HG03025 (cell line): ENCODE results near the gene AUTS2.

Source experiments
- ATAC-seq: cut with Tn5 transposase; IDR thresholded peaks from one replicate; pipeline ENCODE4 v1.9.1; 2021; ENCODE audit warnings: mild to moderate bottlenecking, moderate library complexity; ENCODE audit not compliant: unreplicated experiment, low FRiP score

The AUTS2 gene

GRCh38 chr7:69912141-69912540, 313.9 kb downstream of the AUTS2 start:
- no peak for ATAC-seq

- no peak for ATAC-seq
Measured at GRCh38 chr7:69912846-69913245, 314.6 kb downstream of the AUTS2 start.

DNA sequence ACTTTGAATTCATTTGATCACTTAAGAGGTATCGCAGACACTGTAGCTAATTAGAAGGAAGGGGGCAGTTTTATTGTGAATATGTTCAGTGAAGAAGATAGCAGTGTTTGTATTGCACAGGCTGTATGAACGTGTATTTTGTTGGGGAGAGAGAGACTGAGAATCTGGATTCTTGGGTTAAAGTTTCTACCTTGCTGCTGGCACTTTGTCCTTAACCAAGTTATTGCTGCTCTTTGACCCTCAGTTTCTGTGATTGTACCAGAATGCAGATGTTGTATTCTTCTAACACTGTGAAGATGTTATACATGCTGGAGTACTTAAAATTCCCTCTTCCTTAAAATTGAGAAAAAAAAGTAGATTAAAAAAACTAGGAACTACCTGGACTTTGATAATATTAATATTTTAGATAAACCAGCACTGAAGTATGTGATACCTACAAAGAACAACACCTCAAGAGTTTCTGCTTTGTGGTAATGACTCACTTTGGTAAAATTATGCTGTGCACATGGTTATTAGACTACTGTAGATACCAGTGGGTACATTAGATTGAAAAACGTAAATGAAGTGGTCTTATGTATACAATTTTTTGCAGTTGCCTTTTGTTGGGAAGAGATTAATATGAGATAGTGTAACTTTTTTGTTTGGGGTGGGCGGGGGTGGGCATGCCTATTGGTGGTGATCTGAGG, 321.3 kb downstream of the AUTS2 start:
- ATAC-seq: no peak

GRCh38 chr7:69920797-69921196, 322.5 kb downstream of the AUTS2 start:
- ATAC-seq: no peak

DNA sequence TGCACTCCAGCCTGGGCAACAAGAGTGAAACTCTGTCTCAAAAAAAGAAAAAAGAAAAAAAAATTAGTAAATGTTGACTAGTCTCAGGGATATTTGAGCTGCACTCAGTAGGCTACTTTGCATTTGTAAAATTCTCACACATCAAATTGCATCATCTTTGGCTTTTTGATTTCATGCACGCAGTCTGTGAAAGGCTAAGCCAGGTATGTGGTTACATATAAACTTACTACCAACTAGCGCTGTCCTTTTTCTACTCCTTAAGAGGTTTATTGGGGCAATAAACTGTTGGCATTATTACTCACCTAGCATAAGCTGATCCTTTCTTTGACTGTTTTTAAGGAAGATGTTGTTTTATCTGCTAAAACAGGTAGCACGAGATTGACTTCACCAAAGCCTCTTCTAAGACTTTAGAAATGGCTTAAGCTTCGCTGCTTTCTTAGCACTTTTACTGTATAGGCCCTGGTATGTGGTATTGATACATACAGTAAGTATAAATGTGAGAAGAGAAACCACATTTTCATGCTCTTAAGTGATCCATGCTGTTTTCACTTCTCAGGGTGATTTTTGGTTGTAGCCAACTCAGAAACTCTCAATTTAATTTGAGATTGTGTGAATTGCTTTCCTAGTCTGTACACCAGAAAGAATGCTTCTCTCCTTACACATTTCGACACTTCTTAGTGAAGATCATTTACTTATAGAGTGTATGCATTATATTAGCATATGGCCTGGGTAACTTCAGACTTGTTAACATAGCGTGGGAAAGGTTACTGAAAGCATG, 323.9 kb downstream of the AUTS2 start:
- no peak for ATAC-seq

DNA sequence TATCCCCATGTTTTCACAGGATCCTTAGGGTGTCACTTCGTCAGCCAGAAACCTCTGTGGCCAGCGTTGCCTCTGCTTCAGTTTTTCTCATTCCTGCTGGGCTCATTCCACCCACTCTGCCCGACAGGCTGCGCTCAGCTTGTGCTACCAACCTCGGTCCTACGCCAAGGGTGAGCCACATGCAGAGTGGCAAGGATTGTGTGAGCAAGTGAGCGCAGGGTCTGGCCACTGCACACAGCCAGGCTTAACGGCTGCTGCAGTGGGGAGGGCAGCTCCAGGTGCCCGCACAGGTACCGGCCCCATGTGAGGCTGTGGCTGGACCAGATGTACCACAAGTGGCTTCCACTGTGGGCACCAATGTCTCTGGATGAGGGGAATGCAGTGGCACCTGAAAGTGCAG, 329.2 kb downstream of the AUTS2 start:
- ATAC-seq: no peak

GRCh38 chr7:69928621-69929020, 330.3 kb downstream of the AUTS2 start:
- ATAC-seq: no peak

- ATAC-seq: no peak
Measured at GRCh38 chr7:69929622-69930021, 331.3 kb downstream of the AUTS2 start.

DNA sequence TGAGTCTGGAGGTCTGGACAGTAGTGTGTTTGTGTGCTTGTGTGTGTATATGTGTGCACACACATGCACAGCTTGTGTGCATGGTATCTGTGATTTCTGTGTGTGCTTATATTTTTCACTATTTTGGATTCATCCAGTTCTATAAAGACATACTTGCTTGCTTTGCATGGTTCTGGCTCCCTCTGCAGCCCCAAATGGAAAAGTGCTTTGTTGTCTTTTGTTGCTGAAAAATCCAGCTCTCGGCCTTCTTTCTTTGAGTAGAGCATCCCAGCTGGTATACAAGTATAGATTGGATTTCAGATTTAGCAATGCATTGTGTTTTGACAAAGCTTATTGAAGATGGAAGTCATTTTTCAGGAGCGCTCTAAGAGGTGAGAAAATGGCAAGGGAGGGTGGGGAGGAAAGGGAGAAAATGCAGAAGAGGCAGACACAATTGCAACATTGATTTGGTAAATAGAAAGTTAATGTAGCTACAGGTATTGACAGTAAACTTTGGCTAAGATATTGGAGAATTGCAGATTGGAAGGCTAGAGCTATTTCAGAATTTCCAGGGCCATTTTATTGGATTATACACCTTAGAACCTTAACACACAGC, 333.9 kb downstream of the AUTS2 start:
- no peak for ATAC-seq

- no peak for ATAC-seq
Measured at GRCh38 chr7:69934144-69934903, 336.0 kb downstream of the AUTS2 start.

DNA sequence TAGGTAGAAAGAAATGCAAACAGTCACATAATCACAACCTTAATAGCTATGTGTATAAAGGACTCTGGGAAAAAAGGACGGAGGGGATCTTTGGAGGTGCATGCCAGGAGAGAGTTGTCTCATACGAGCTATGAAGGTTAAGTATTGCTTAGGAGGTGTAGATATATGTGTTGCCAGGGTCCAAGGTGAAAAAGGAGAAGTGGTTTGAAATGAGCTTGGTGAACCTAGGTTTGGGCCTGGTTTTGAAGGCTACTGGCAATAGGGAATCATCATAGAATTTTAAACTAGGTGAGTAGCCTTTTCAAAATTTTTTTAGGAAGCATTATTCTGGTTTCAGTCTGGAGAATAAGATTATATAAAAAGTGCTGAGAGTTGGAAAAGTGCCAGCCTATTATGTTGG, 336.8 kb downstream of the AUTS2 start:
- ATAC-seq: no peak

DNA sequence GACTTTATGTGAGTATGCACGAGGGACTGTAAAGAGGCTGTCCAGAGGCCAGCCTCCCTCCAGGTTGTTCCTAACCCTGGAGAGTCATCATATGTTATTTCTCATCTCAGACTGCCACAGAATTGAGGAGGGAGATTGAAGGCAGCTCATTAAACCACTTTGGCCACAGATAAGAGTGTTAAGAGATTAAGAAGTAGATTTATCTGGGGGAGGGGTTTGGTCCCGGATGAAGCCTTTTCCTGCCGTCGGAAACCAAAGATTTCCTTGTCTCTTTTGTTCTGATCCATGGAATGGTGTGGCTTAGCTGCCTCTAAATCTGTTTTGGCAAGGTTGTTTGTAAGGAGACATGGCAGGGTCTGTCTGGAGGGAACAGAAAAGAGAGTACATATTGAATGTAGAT, 338.8 kb downstream of the AUTS2 start:
- ATAC-seq: no peak

GRCh38 chr7:69939317-69939716, 341.0 kb downstream of the AUTS2 start:
- ATAC-seq: no peak

GRCh38 chr7:69941077-69941651, 342.9 kb downstream of the AUTS2 start:
- no peak for ATAC-seq

GRCh38 chr7:69942573-69942972, 344.3 kb downstream of the AUTS2 start:
- ATAC-seq: no peak

- no peak for ATAC-seq
Measured at GRCh38 chr7:69946901-69947300, 348.6 kb downstream of the AUTS2 start.

GRCh38 chr7:69947998-69948397, 349.7 kb downstream of the AUTS2 start:
- no peak for ATAC-seq

DNA sequence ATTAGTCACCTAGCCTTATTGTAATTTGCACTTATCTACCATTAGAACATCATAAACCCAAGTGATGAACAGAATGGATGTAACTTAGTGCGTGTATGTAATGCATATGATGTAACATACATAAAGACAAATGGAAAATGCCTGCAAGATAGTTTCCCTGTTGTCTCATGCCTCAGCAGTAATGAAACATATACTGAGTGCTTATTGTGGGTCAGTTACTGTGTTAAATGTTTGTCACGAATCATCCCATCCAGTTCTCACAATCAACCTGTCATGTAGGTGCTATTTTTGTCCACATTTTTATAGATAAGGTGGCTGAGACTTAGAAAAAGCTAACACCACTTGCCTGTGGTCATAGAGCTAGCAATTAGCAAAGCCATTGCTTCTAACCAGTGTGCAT, 350.8 kb downstream of the AUTS2 start:
- no peak for ATAC-seq

GRCh38 chr7:69951458-69951857, 353.2 kb downstream of the AUTS2 start:
- ATAC-seq: no peak

DNA sequence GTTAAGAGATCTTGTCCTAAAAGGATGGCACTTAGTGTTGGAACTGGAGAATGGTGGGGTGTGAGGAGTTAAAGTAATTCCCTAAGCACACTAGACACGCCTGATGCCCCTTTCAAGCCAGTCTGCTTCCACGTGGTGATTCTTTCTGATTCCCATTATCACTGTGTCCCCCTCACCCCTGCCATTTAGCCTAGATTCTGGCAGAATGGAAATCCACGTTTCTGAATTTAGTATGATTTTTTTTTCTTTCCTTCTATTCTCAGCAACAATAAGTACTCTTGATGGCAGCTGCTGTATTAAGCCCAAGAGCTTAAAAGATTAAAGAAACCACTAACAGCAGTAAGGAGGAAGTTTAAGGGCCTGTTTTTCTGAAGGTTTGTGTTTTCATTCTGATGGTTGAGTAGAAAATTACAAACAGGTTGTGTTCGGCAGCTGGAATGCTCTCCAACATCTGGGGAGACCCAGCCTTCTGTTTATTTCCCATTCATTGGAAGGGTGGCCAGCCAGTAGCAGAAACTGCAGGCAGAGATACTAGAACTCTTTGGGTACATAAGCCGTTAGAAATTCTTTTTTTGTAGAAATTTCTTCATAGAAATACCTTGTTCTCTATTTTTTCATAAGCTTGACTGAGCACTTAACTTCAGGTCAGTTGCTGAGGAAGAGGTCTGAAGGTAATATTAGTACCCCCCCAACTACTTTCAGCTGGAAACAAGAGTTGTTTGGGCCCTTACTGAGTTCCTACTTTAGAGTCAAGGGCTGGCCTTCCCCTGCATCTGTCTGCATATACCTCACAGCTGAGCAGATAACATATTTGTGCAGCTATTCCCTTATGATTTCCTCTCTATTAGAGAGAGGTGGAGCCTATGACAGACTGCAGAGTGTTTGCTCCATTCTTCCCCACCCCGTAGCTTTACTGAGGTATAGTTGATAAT, 355.1 kb downstream of the AUTS2 start:
- ATAC-seq: no peak
